Right lung (tissue), 5 donors: ENCODE data around the gene NPAS4. TPM values are rescaled to one million over a fixed set of nuclear protein-coding genes. Genes with fewer than 3 reads are reported as not detected.
"Not testable (repeated sequence)": the region's sequence is repeated elsewhere in the genome, so short reads cannot be mapped to it uniquely, and the experiment has no call there.

Experiments
- DNase-seq, 2 donors: peaks; one replicate each; pipeline ENCODE4 v3.0.0-alpha.2; 2013
- polyA plus RNA-seq, 5 donors: library from polyadenylated mRNA; unstranded; fragments of 120-200 nt; gene quantifications; one replicate each; pipeline versions ENCODE4 v1.2.1 to v1.2.3, GENCODE V29; 2013; ENCODE audit warnings: inconsistent platforms in 1 of 5, low replicate concordance in 1 of 5; ENCODE audit not compliant: insufficient read length in 5 of 5, insufficient read depth in 1 of 5

NPAS4 gene
- polyA plus RNA-seq, 5 donors: 0.14 to 0.38 (median 0.17) TPM

- DNase-seq: no peak
Measured at GRCh38 chr11:66454247-66454646, 33.4 kb downstream of the NPAS4 start.

GRCh38 chr11:66454828-66455227, 34.0 kb downstream of the NPAS4 start:
- no peak for DNase-seq

GRCh38 chr11:66457826-66458225, 37.0 kb downstream of the NPAS4 start:
- no peak for DNase-seq

GRCh38 chr11:66459138-66459778, 38.4 kb downstream of the NPAS4 start:
- DNase-seq: no peak

- DNase-seq: no peak
Measured at GRCh38 chr11:66462010-66462409, 41.2 kb downstream of the NPAS4 start.

GRCh38 chr11:66462911-66463310, 42.1 kb downstream of the NPAS4 start:
- no peak for DNase-seq

- DNase-seq: not testable (repeated sequence)
Measured at GRCh38 chr11:66464116-66464515, 43.3 kb downstream of the NPAS4 start.

GRCh38 chr11:66464916-66465315, 44.1 kb downstream of the NPAS4 start:
- no peak for DNase-seq

- no peak for DNase-seq
Measured at GRCh38 chr11:66465373-66466224, 44.8 kb downstream of the NPAS4 start.

GRCh38 chr11:66466225-66467033, 45.6 kb downstream of the NPAS4 start, which contains the start of gene PELI3:
PELI3 (plus strand) TSS chr11:66466905; CDS start chr11:66468129, 1,224 bp downstream.
- DNase-seq: peak; percentile 95 to 96

- DNase-seq: peak; percentile 16 to 17
Measured at GRCh38 chr11:66467034-66467659, 46.3 kb downstream of the NPAS4 start.

GRCh38 chr11:66467756-66468155, 46.9 kb downstream of the NPAS4 start:
- no peak for DNase-seq

- no peak for DNase-seq
Measured at GRCh38 chr11:66468691-66469090, 47.9 kb downstream of the NPAS4 start.

GRCh38 chr11:66469441-66469840, 48.6 kb downstream of the NPAS4 start:
- DNase-seq: no peak

- no peak for DNase-seq
Measured at GRCh38 chr11:66470015-66470414, 49.2 kb downstream of the NPAS4 start.

- DNase-seq: no peak
Measured at GRCh38 chr11:66471142-66471541, 50.3 kb downstream of the NPAS4 start.

- no peak for DNase-seq
Measured at GRCh38 chr11:66472054-66472453, 51.2 kb downstream of the NPAS4 start.

- DNase-seq: no peak
Measured at GRCh38 chr11:66473167-66473566, 52.3 kb downstream of the NPAS4 start.

- no peak for DNase-seq
Measured at GRCh38 chr11:66473608-66474515, 53.0 kb downstream of the NPAS4 start.

GRCh38 chr11:66475349-66476172, 54.7 kb downstream of the NPAS4 start:
- no peak for DNase-seq
